Measurements from ENCODE around the gene SORCS1. TPM values are rescaled to one million over a fixed set of nuclear protein-coding genes. Genes with fewer than 3 reads are reported as not detected.

Gene SORCS1
- total and polyA plus RNA-seq, 2 of the 13 experiments (the other 11 are each of a cell fraction or from before 2014, with no cell fraction given) = not detected

- no peak overlapping the region for H3K27ac ChIP-seq (ENCODE audit: extremely low read length, insufficient read depth, low read length)
- no peaks in the 10 kb centered on the region for H3K79me2 ChIP-seq (ENCODE audit: insufficient read depth, low read length)
- intact Hi-C loops (cut with micrococcal nuclease; ENCODE audit: unreplicated experiment) (no loop called here), in situ Hi-C loops (cut with HindIII; ENCODE audit: extremely low pct_ligation_motif_present, low pct_unique_long_range_greater_than_20kb) (no loop called here)
- H3K9me3 ChIP-seq (ENCODE audit: low read length) = peaks cover 30% of the 10 kb centered on the region
- no peaks in the 10 kb centered on the region for H3K36me3 ChIP-seq (replicated peaks in 1 of 2; ENCODE audit: control insufficient read depth in 1 of 2, insufficient read depth in 2 of 2, low read length in 2 of 2)
- no peaks in the 10 kb centered on the region for H4K20me1 ChIP-seq (ENCODE audit: insufficient read depth, low read length)
- WGBS (ENCODE audit: low lambda C conversion rate) = 12% methylated on average over 4 of the region's 5 CpGs
- no peak overlapping the region for H3K9ac ChIP-seq (ENCODE audit: insufficient read depth, low read depth, low read length)
- no peak for FAIRE-seq
- no peak overlapping the region for H2AFZ ChIP-seq (ENCODE audit: low read length)
- H3K4me3 ChIP-seq (replicated peaks in 1 of 3; ENCODE audit: insufficient read depth in 1 of 3, low read depth in 2 of 3, low read length in 3 of 3) = no peak overlapping the region
- no peaks in the 10 kb centered on the region for H3K4me1 ChIP-seq (ENCODE audit: insufficient read depth, low read length)
- BruUV-seq (replicated peaks) = no TSS peak
- H3K27me3 ChIP-seq (ENCODE audit: control insufficient read depth in 1 of 2, insufficient read depth in 2 of 2, low read length in 2 of 2) = no peaks in the 10 kb centered on the region
- POLR2A ChIA-PET = no interaction called here
- DNase-seq (ENCODE audit: low spot score) = no peak
- CTCF ChIA-PET (ENCODE audit: low intra/inter-chr PET ratio, low total read pairs) = no interaction called here
- ATAC-seq = no peak
- H3K4me2 ChIP-seq (ENCODE audit: low read depth, low read length) = no peak overlapping the region
- TF ChIP-seq FOXP4 (CRISPR knock-in tag; IDR thresholded peaks at IDR 0.05) (no peak), MEF2D (CRISPR knock-in tag; IDR thresholded peaks at IDR 0.05) (no peak), EZH2 (conservative IDR thresholded peaks at IDR 0.05; ENCODE audit: low read depth, low read length) (no peak), IKZF5 (CRISPR knock-in tag; IDR thresholded peaks at IDR 0.05) (no peak), ZNF605 (CRISPR knock-in tag; IDR thresholded peaks at IDR 0.05) (no peak), IKZF4 (CRISPR knock-in tag; IDR thresholded peaks at IDR 0.05; ENCODE audit: borderline replicate concordance, low read depth, not compliant biosample characterization) (no peak), ZSCAN20 (CRISPR knock-in tag; IDR thresholded peaks at IDR 0.05; ENCODE audit: borderline replicate concordance) (no peak), SAP130 (CRISPR knock-in tag; IDR thresholded peaks at IDR 0.05; ENCODE audit: low read depth) (no peak), RNF219 (CRISPR knock-in tag; IDR thresholded peaks at IDR 0.05) (no peak), ZNF431 (CRISPR knock-in tag; IDR thresholded peaks at IDR 0.05; ENCODE audit: borderline replicate concordance, low read depth) (no peak), HMGXB4 (CRISPR knock-in tag; IDR thresholded peaks at IDR 0.05; ENCODE audit: borderline replicate concordance in 1 of 2, low read depth in 1 of 2) (no peak), CTCF (CRISPR knock-in tag; IDR thresholded peaks at IDR 0.05) (no peak), ZFAT (CRISPR knock-in tag; conservative IDR thresholded peaks at IDR 0.05) (no peak), POLR2A (IDR thresholded peaks at IDR 0.05; ENCODE audit: insufficient read depth in 1 of 2, low read depth in 2 of 2, low read length in 2 of 2) (no peak), E2F5 (CRISPR knock-in tag; conservative IDR thresholded peaks at IDR 0.05) (no peak)
Measured at GRCh38 chr10:107072786-107073185, 91.7 kb downstream of the SORCS1 start.

Data from HepG2 (cell line).